ENCODE measurements around the gene AUNIP. TPM values are rescaled to one million over a fixed set of nuclear protein-coding genes. Genes with fewer than 3 reads are reported as not detected.

Gene AUNIP
- polyA plus RNA-seq, 2 of the 4 experiments (the other 2 are of a cell fraction) = 6.5 to 8.4 TPM

DNA sequence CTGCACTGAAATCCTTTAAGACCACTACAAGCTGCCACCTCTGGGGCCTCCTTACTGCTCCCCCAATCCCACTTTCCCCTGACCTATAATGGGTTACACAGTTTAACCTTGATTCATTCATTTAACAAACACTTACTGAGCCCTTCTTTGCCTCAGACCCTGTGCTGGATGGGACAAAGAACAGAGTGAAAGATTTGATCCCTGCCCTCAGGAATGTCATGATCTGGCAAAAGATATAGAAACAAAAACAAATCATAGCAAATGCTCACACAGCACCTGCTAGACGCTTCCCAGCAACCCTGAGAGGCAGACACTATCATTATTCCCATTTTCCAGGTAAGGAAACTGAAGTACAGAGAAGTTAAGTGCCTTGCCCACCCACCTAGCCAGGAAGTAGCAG, 7.0 kb upstream of the AUNIP start:
- POLR2A ChIA-PET = no interaction called here
- H3K4me1 ChIP-seq = peaks cover 36% of the 10 kb centered on the region
- no peak for FAIRE-seq
- H3K4me2 ChIP-seq = no peak overlapping the region
- CTCF ChIA-PET = no interaction called here
- no peak overlapping the region for H3K4me3 ChIP-seq
- ATAC-seq = no peak
- no peak for DNase-seq (ENCODE audit: low read depth in 1 of 2, low spot score in 1 of 2)
- H3K9me3 ChIP-seq = no peaks in the 10 kb centered on the region
- H3K27ac ChIP-seq = peak overlapping the region; percentile 36 to 56; a peak in 1 of 6 replicates
- no peak for TF ChIP-seq HOXB13 (CRISPR knock-in tag; IDR thresholded peaks at IDR 0.05; ENCODE audit: low read depth)
- TF ChIP-seq FOSB (CRISPR knock-in tag; IDR thresholded peaks at IDR 0.05) = no peak
- no peak for TF ChIP-seq BHLHE40 (IDR thresholded peaks at IDR 0.05; ENCODE audit: low read depth, low read length)
- TF ChIP-seq, protein P1, sequence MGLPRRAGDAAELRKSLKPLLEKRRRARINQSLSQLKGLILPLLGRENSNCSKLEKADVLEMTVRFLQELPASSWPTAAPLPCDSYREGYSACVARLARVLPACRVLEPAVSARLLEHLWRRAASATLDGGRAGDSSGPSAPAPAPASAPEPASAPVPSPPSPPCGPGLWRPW (IDR thresholded peaks at IDR 0.05) = no peak
- TF ChIP-seq, protein P2, sequence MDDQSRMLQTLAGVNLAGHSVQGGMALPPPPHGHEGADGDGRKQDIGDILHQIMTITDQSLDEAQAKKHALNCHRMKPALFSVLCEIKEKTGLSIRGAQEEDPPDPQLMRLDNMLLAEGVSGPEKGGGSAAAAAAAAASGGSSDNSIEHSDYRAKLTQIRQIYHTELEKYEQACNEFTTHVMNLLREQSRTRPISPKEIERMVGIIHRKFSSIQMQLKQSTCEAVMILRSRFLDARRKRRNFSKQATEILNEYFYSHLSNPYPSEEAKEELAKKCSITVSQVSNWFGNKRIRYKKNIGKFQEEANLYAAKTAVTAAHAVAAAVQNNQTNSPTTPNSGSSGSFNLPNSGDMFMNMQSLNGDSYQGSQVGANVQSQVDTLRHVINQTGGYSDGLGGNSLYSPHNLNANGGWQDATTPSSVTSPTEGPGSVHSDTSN (IDR thresholded peaks at IDR 0.05) = no peak
- TF ChIP-seq TFCP2L1 (CRISPR knock-in tag; IDR thresholded peaks at IDR 0.05) = no peak
- TF ChIP-seq RNF2 (IDR thresholded peaks at IDR 0.05; ENCODE audit: borderline replicate concordance, low read depth) = no peak
- TF ChIP-seq MAZ (IDR thresholded peaks at IDR 0.05; ENCODE audit: borderline replicate concordance, low read depth, low read length) = no peak
- WGBS (ENCODE audit: missing lambda C conversion rate) = 88% methylated on average over 1 of the region's 1 CpG

DNA sequence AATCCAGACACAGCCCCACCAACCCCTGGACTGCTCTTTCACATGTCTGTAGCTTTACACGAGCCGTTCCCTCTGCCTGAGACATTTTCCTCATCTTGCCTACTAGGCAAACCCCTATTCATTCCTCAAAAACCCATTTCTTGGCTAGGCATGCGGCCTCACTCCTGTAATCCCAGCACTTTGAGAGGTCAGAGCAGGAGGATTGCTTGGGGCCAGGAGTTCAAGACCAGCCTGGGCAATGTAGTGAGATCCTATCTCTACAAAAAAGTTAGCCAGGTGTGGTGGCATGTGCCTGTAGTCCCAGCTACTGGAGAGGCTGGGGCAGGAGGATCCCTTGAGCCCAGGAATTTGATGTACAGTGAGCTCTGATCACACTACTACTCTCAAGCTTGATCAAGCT, 5.2 kb upstream of the AUNIP start:
- WGBS (ENCODE audit: missing lambda C conversion rate) = 93% methylated on average over 3 of the region's 3 CpGs
- CTCF ChIA-PET = interaction anchor here (1.3 kb wide), 1 partner anchor 11 kb away, joined by 4 read pairs; the partner anchor contains the start of gene PAQR7

DNA sequence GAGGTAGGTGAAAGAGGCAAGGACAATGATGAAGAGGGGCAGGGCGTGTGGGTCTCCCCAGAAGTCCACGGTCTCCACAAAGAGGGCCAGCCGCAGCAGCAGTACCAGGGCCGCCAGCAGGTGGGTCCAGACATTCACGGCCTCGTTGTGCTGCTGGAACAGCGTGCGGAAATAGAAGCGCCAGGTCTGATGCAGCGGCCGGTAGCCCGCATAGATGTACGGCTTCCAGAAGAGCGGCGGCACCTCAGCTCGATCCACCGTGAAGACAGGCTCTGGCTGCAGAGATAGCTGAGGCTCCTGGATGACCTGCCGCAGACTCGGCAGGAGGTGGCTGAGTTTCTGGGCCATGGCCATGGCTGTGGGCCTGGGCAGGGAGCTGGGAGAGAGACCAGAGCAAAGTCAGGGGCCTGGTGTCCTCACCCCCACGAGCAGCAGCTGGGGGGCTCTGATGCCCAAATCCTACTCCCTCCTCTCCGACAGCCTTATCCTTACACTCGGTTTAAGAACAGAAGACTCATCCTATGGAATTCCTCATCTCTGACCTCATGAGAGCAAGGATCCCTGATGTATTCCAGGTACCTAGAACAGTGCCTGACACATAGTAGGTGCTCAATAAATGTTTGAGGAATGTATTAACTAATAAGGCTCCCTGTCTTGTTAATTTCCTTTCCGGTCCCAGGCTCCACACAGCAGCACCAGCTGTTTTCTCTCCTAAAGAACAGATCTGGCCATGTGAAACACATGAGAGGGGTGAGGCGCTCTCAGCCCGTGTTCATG, 4.4 kb upstream of the AUNIP start:
- TF ChIP-seq KDM1A (IDR thresholded peaks at IDR 0.05; ENCODE audit: low read depth) (no peak), SMC3 (IDR thresholded peaks at IDR 0.05) (no peak), PHF8 (IDR thresholded peaks at IDR 0.05; ENCODE audit: borderline replicate concordance, low read depth) (no peak), HOXB5 (CRISPR knock-in tag; IDR thresholded peaks at IDR 0.05) (no peak), EP300 (IDR thresholded peaks at IDR 0.05) (no peak), RCOR1 (IDR thresholded peaks at IDR 0.05; ENCODE audit: low read depth, low read length) (no peak), ZSCAN20 (CRISPR knock-in tag; IDR thresholded peaks at IDR 0.05) (no peak), MAFK (IDR thresholded peaks at IDR 0.05; ENCODE audit: partially characterized antibody) (no peak), JUN (IDR thresholded peaks at IDR 0.05) (no peak), FOXS1 (CRISPR knock-in tag; IDR thresholded peaks at IDR 0.05) (no peak), TP53 (CRISPR knock-in tag; IDR thresholded peaks at IDR 0.05) (no peak), FOSB (CRISPR knock-in tag; IDR thresholded peaks at IDR 0.05) (no peak), CBX8 (IDR thresholded peaks at IDR 0.05) (no peak), CHD2 (IDR thresholded peaks at IDR 0.05; ENCODE audit: low read length, partially characterized antibody) (no peak), JUNB (IDR thresholded peaks at IDR 0.05) (no peak)
- TF ChIP-seq, protein P1 (IDR thresholded peaks at IDR 0.05) = no peak
- Histone ChIP-seq H3K4me1 (peaks cover 36% of the 10 kb centered on the region), H3K9me3 (no peaks in the 10 kb centered on the region), H3K4me2 (no peak overlapping the region), H3K27ac (no peak overlapping the region), H3K4me3 (no peak overlapping the region)
- no peak for ATAC-seq
- ChIA-PET CTCF (interaction anchor here (0.7 to 1.3 kb wide), 3 partner anchors 11 to 32 kb away, joined by 3 to 4 read pairs (median 4); partner anchors contain the start of gene PAQR7), POLR2A (no interaction called here)
- FAIRE-seq = no peak
- WGBS (ENCODE audit: missing lambda C conversion rate) = 92% methylated on average over 25 of the region's 25 CpGs
- DNase-seq (ENCODE audit: low read depth in 1 of 2, low spot score in 1 of 2) = no peak

More for the DNA sequence above, 5.2 kb upstream of the AUNIP start:
- H3K9me3 ChIP-seq = no peaks in the 10 kb centered on the region
- TF ChIP-seq ZC3H11A (IDR thresholded peaks at IDR 0.05) (no peak), PHF8 (IDR thresholded peaks at IDR 0.05; ENCODE audit: borderline replicate concordance, low read depth) (no peak), CHD2 (IDR thresholded peaks at IDR 0.05; ENCODE audit: low read length, partially characterized antibody) (no peak), SMC3 (IDR thresholded peaks at IDR 0.05) (no peak), JUNB (IDR thresholded peaks at IDR 0.05) (no peak), RARB (CRISPR knock-in tag; IDR thresholded peaks at IDR 0.05) (no peak), BHLHE40 (IDR thresholded peaks at IDR 0.05; ENCODE audit: low read depth, low read length) (no peak)
- TF ChIP-seq, protein P3, sequence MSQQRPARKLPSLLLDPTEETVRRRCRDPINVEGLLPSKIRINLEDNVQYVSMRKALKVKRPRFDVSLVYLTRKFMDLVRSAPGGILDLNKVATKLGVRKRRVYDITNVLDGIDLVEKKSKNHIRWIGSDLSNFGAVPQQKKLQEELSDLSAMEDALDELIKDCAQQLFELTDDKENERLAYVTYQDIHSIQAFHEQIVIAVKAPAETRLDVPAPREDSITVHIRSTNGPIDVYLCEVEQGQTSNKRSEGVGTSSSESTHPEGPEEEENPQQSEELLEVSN (IDR thresholded peaks at IDR 0.05; ENCODE audit: borderline replicate concordance, low read depth) = no peak
- H3K4me2 ChIP-seq = no peak overlapping the region
- no peak for FAIRE-seq
- no peak for ATAC-seq
- no peak overlapping the region for H3K27ac ChIP-seq
- POLR2A ChIA-PET = no interaction called here
- DNase-seq (ENCODE audit: low read depth in 1 of 2, low spot score in 1 of 2) = no peak
- H3K4me3 ChIP-seq = no peak overlapping the region
- peaks cover 36% of the 10 kb centered on the region for H3K4me1 ChIP-seq

All from A549 (cell line).